WTC11 (cell line): Measurements from ENCODE around the gene HDAC5. TPM values are rescaled to one million over a fixed set of nuclear protein-coding genes. Genes with fewer than 3 reads are reported as not detected.
"Not testable (repeated sequence)": the region's sequence is repeated elsewhere in the genome, so short reads cannot be mapped to it uniquely, and the experiment has no call there.

Source experiments
- ATAC-seq: fragments of 200-7000 bp; cut with Tn5 transposase; 2 replicates; pipeline ENCODE4 v1.10.0; 2021; ENCODE audit warnings: mild to moderate bottlenecking, moderate library complexity
- CTCF ChIA-PET: fragments of 300-600 bp; sonication (Branson Sonifier 250); formaldehyde crosslinking; loops from one replicate; lab custom pipeline; 2021; ENCODE audit warnings: antibody characterized with exemption; lab: Charles Lee
- POLR2A ChIA-PET: fragments of 350-600 bp; sonication (Branson Sonifier 250); formaldehyde crosslinking; loops from one replicate; lab custom pipeline; 2021; ENCODE audit warnings: antibody characterized with exemption; lab: Charles Lee
- DNase-seq: peaks from one replicate; pipeline ENCODE4 v3.0.0; 2021; ENCODE audit warnings: low spot score
- H3K27ac Mint-ChIP-seq: 2 replicates; pipeline ENCODE4 v1.8.0; 2021; ENCODE audit warnings: mixed read lengths
- H3K27me3 Mint-ChIP-seq: 2 replicates; pipeline ENCODE4 v1.8.0; 2021; ENCODE audit warnings: low read depth, mild to moderate bottlenecking, moderate library complexity, mixed read lengths
- H3K36me3 Mint-ChIP-seq: 2 replicates; pipeline ENCODE4 v1.8.0; 2021; ENCODE audit warnings: mixed read lengths
- H3K4me1 Mint-ChIP-seq: 2 replicates; pipeline ENCODE4 v1.8.0; 2022; ENCODE audit warnings: mixed read lengths
- H3K4me3 Mint-ChIP-seq: 2 replicates; pipeline ENCODE4 v1.8.0; 2021; ENCODE audit warnings: mild to moderate bottlenecking, moderate library complexity, mixed read lengths
- H3K9me3 Mint-ChIP-seq: 2 replicates; pipeline ENCODE4 v1.8.0; 2021; ENCODE audit warnings: mixed read lengths
- ATF1 ChIP-seq: sonication (generic); formaldehyde crosslinking; IDR thresholded peaks from 2 replicates; pipeline ENCODE4 v1.8.1; 2023; ENCODE audit warnings: mild to moderate bottlenecking, moderate library complexity, missing genetic modification reagents
- CREB1 ChIP-seq: sonication (generic); formaldehyde crosslinking; IDR thresholded peaks from 2 replicates; pipeline ENCODE4 v1.8.0; 2023; ENCODE audit warnings: mild to moderate bottlenecking, missing genetic modification reagents
- GTF2I ChIP-seq: fragments of 250-450 bp; sonication (Bioruptor Pico); conservative IDR thresholded peaks from 2 replicates; pipeline ENCODE4 v1.4.0; 2021; ENCODE audit warnings: mild to moderate bottlenecking
- IRF2 ChIP-seq: sonication (generic); formaldehyde crosslinking; IDR thresholded peaks from 2 replicates; pipeline ENCODE4 v1.8.0; 2022; ENCODE audit warnings: low read depth, missing genetic modification reagents, borderline replicate concordance
- NFYB ChIP-seq: sonication (generic); formaldehyde crosslinking; conservative IDR thresholded peaks from 2 replicates; pipeline ENCODE4 v1.8.0; 2022; ENCODE audit warnings: low read depth, missing genetic modification reagents
- NR2C2 ChIP-seq: sonication (generic); formaldehyde crosslinking; IDR thresholded peaks from 2 replicates; pipeline ENCODE4 v1.8.0; 2022; ENCODE audit warnings: mild to moderate bottlenecking, missing genetic modification reagents
- RORB ChIP-seq: fragments of 250-450 bp; sonication (Bioruptor Pico); IDR thresholded peaks from 2 replicates; pipeline ENCODE4 v1.9.0; 2021; ENCODE audit warnings: mild to moderate bottlenecking
- SOX15 ChIP-seq: fragments of 250-450 bp; sonication (Bioruptor Pico); IDR thresholded peaks from 2 replicates; pipeline ENCODE4 v1.9.0; 2021; ENCODE audit warnings: mild to moderate bottlenecking
- ZNF671 ChIP-seq: fragments of 250-450 bp; sonication (Bioruptor Pico); IDR thresholded peaks from 2 replicates; pipeline ENCODE4 v1.8.0; 2021; ENCODE audit warnings: mild to moderate bottlenecking
- total RNA-seq: library from RNA; stranded (reverse); gene quantifications from 3 replicates; pipeline ENCODE4 v1.2.3, GENCODE V29; 2021
- TF ChIP-seq, protein P1 (sequence below): fragments of 250-450 bp; sonication (Bioruptor Pico); IDR thresholded peaks from 2 replicates; pipeline ENCODE4 v1.9.0; 2021; ENCODE audit warnings: mild to moderate bottlenecking
- TF ChIP-seq, protein P2 (sequence below): fragments of 250-450 bp; sonication (Bioruptor Pico); IDR thresholded peaks from 2 replicates; pipeline ENCODE4 v1.8.0; 2021; ENCODE audit warnings: mild to moderate bottlenecking
- TF ChIP-seq, protein P3 (sequence below): fragments of 250-450 bp; sonication (Bioruptor Pico); IDR thresholded peaks from 2 replicates; pipeline ENCODE4 v2.1.2; 2022; ENCODE audit warnings: mild to moderate bottlenecking, moderate library complexity
- TF ChIP-seq, protein P4 (sequence below): fragments of 250-450 bp; sonication (Bioruptor Pico); IDR thresholded peaks from 2 replicates; pipeline ENCODE4 v1.9.0; 2021; ENCODE audit warnings: mild to moderate bottlenecking

The HDAC5 gene
- total RNA-seq, 1 experiment from 2014 or later = 61.6 TPM

DNA sequence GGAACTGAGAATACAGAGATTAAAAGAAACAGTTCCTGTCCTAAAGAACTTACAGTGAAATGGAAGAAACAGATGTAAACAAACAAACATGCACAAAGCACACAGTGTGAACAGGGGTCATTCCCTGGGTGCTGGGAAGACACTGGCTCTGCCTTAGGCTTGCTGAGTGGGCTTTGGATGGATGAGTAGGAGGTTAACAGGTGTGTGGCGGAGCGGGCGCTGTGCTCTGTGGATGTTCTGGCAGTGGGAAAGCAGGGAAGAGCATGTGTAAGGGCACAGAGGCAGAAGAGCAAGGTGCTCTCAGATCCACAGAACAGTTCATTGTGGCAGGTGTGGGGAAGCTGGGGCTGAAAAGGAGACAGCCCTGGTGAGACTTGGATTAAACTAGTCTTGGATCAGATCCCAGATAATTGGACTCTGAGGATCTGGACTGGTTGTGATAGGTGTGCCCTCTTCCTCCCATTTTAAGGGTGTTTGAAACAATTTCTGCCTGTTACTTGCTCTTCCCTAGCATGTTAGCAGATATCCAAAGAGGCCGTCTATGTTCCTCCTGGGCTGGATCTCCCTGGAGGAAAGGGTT is 26.4 kb upstream of the HDAC5 start:
- H3K9me3 Mint-ChIP-seq = no peaks in the 10 kb centered on the region
- POLR2A ChIA-PET = interaction anchor here (0.9 kb wide), 1 partner anchor 23 kb away, joined by 3 read pairs; no protein-coding TSS in a partner anchor
- TF ChIP-seq SOX15 (no peak), NR2C2 (CRISPR knock-in tag) (no peak), CREB1 (CRISPR knock-in tag) (no peak), GTF2I (CRISPR knock-in tag) (no peak), IRF2 (no peak), ZNF671 (CRISPR knock-in tag) (no peak)
- TF ChIP-seq, protein P1, sequence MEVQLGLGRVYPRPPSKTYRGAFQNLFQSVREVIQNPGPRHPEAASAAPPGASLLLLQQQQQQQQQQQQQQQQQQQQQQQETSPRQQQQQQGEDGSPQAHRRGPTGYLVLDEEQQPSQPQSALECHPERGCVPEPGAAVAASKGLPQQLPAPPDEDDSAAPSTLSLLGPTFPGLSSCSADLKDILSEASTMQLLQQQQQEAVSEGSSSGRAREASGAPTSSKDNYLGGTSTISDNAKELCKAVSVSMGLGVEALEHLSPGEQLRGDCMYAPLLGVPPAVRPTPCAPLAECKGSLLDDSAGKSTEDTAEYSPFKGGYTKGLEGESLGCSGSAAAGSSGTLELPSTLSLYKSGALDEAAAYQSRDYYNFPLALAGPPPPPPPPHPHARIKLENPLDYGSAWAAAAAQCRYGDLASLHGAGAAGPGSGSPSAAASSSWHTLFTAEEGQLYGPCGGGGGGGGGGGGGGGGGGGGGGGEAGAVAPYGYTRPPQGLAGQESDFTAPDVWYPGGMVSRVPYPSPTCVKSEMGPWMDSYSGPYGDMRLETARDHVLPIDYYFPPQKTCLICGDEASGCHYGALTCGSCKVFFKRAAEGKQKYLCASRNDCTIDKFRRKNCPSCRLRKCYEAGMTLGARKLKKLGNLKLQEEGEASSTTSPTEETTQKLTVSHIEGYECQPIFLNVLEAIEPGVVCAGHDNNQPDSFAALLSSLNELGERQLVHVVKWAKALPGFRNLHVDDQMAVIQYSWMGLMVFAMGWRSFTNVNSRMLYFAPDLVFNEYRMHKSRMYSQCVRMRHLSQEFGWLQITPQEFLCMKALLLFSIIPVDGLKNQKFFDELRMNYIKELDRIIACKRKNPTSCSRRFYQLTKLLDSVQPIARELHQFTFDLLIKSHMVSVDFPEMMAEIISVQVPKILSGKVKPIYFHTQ (CRISPR knock-in tag) = no peak
- TF ChIP-seq, protein P2, sequence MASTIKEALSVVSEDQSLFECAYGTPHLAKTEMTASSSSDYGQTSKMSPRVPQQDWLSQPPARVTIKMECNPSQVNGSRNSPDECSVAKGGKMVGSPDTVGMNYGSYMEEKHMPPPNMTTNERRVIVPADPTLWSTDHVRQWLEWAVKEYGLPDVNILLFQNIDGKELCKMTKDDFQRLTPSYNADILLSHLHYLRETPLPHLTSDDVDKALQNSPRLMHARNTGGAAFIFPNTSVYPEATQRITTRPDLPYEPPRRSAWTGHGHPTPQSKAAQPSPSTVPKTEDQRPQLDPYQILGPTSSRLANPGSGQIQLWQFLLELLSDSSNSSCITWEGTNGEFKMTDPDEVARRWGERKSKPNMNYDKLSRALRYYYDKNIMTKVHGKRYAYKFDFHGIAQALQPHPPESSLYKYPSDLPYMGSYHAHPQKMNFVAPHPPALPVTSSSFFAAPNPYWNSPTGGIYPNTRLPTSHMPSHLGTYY (CRISPR knock-in tag) = no peak
- TF ChIP-seq, protein P3, sequence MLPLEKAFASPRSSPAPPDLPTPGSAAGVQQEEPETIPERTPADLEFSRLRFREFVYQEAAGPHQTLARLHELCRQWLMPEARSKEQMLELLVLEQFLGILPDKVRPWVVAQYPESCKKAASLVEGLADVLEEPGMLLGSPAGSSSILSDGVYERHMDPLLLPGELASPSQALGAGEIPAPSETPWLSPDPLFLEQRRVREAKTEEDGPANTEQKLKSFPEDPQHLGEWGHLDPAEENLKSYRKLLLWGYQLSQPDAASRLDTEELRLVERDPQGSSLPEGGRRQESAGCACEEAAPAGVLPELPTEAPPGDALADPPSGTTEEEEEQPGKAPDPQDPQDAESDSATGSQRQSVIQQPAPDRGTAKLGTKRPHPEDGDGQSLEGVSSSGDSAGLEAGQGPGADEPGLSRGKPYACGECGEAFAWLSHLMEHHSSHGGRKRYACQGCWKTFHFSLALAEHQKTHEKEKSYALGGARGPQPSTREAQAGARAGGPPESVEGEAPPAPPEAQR (CRISPR knock-in tag) = no peak
- no peak for DNase-seq
- H3K27ac Mint-ChIP-seq = peak overlapping the region; percentile 19; the same call in 1 of the 2 replicates
- ATAC-seq = no peak
- no peak overlapping the region for H3K4me3 Mint-ChIP-seq
- H3K36me3 Mint-ChIP-seq = peaks cover 68% of the 10 kb centered on the region
- no peaks in the 10 kb centered on the region for H3K4me1 Mint-ChIP-seq
- no peaks in the 10 kb centered on the region for H3K27me3 Mint-ChIP-seq
- CTCF ChIA-PET = interaction anchor here (0.5 to 3.9 kb wide), 21 partner anchors 8 to 226 kb away, joined by 3 to 39 read pairs (median 5); partner anchors contain the start of genes ASB16, HDAC5 and TMUB2

DNA sequence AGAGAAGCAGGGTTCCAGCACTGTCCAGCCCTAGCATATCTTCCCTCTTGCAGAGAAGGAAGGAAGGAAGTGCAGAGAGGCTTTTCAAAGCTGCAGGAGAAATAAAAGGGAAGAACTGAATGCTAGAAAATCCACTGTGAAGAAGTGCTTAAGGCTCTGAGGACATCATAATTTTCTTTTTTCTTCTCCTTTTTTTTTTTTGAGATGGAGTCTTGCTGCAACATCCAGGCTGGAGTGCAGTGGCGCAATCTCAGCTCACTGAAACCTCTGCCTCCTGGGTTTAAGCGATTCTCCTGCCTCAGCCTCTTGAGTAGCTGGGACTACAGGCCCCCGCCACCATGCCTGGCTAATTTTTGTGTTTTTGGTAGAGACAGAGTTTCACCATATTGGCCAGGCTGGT is 25.6 kb upstream of the HDAC5 start:
- not testable (repeated sequence) for H3K27me3 Mint-ChIP-seq, ATAC-seq, H3K4me3 Mint-ChIP-seq, H3K27ac Mint-ChIP-seq, H3K4me1 Mint-ChIP-seq, DNase-seq, H3K9me3 Mint-ChIP-seq
- H3K36me3 Mint-ChIP-seq = peaks cover 65% of the 10 kb centered on the region
- ChIA-PET POLR2A (interaction anchor here (0.8 kb wide), 1 partner anchor 19 kb away, joined by 3 read pairs; no protein-coding TSS in a partner anchor), CTCF (interaction anchor here (0.7 to 3.9 kb wide), 4 partner anchors 16 to 105 kb away, joined by 3 to 39 read pairs (median 3); no protein-coding TSS in a partner anchor)

DNA sequence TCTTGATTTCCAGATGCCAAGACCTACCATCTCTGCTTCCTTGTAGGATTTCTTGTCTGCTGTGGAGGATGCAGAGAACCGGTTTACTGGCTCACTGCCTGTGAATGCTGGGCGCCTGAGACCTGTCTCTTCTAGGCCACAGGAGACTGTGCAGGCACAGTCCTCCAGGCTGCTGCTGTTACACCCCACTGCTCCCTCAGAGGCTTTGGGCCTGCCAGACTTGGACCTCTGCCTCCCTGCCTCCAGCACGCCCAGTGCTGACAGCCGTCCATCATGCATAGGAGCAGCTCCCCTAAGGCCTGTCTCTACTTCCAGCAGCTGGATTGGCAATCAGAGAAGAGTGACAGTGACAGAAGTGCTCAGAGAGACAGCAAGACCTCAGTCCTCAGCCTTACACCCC is 24.4 kb upstream of the HDAC5 start:
- TF ChIP-seq, protein P4, sequence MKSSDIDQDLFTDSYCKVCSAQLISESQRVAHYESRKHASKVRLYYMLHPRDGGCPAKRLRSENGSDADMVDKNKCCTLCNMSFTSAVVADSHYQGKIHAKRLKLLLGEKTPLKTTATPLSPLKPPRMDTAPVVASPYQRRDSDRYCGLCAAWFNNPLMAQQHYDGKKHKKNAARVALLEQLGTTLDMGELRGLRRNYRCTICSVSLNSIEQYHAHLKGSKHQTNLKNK (CRISPR knock-in tag) = no peak
- TF ChIP-seq ATF1 (CRISPR knock-in tag) = no peak
- TF ChIP-seq NR2C2 (CRISPR knock-in tag) = no peak
- no peak for TF ChIP-seq NFYB (CRISPR knock-in tag)
- no peak for TF ChIP-seq GTF2I (CRISPR knock-in tag)
- TF ChIP-seq RORB (CRISPR knock-in tag) = no peak
- TF ChIP-seq, all 79 proteins: peak for 0
- Mint-ChIP-seq H3K9me3 (no peaks in the 10 kb centered on the region), H3K36me3 (peaks cover 59% of the 10 kb centered on the region), H3K27me3 (no peaks in the 10 kb centered on the region), H3K27ac (no peak overlapping the region), H3K4me3 (no peak overlapping the region), H3K4me1 (peaks cover under 1% of the 10 kb centered on the region; the same call in 1 of the 2 replicates)
- ChIA-PET POLR2A (no interaction called here), CTCF (interaction anchor here (1.0 kb wide), 1 partner anchor 20 kb away, joined by 3 read pairs; no protein-coding TSS in a partner anchor)
- DNase-seq (no peak), ATAC-seq (no peak)
